ENCODE data around the gene CYP2F1.
"Not testable (repeated sequence)": the region's sequence is repeated elsewhere in the genome, so short reads cannot be mapped to it uniquely, and the experiment has no call there.

The CYP2F1 gene

DNA sequence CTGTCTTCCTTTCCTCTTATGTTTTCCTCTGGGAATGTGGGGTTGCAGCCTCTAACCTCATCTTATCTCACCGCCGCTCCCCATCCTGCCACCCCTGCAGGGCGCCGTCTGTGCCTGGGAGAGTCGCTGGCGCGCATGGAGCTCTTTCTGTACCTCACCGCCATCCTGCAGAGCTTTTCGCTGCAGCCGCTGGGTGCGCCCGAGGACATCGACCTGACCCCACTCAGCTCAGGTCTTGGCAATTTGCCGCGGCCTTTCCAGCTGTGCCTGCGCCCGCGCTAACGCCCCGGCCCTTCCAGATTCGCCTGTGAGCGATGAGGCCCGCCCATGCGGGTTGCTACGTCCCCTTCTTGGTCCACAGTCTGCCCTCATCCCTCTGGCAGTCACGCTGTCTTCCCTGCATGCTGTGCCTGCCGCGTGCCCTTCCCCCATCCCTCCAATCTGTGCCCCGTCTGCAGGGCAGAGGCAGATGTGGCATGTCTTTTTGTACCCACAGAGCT is 13.6 kb downstream of the CYP2F1 start:
- not testable (repeated sequence) for H3K4me1 ChIP-seq (ENCODE audit: control insufficient read depth, low read depth, low read length); H3K4me3 ChIP-seq (ENCODE audit: low read length); H3K27ac ChIP-seq (ENCODE audit: low read length); H3K9me3 ChIP-seq (ENCODE audit: control insufficient read depth, low read depth, low read length); H3K36me3 ChIP-seq (ENCODE audit: control insufficient read depth, low read depth, low read length); H3K9ac ChIP-seq (ENCODE audit: low read length)
- H3K27me3 ChIP-seq (ENCODE audit: control insufficient read depth, insufficient read depth, low read length) = peaks cover 10% of the 10 kb centered on the region

DNA sequence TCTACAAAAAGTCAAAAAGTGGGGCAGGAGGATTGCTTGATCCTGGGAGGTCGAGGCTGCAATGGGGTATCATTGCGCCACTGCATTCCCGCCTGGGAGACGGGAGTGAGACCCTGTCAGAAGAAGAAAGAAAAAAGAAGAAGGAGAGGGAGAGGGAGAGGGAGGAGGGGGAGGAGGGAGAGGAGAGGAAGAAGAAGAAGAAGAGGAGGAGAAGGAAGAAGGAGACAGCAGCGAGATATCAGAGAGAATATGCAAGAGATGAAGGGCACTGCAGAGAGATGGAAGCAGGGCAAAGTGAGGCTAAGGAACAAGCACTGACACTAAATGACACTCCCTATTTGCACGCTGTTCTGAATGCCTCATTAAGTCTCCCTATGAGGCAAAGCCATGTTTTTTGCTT is 14.5 kb downstream of the CYP2F1 start:
- no peaks in the 10 kb centered on the region for H3K4me1 ChIP-seq (ENCODE audit: control insufficient read depth, low read depth, low read length)
- H3K9ac ChIP-seq (ENCODE audit: low read length) = no peak overlapping the region
- no peak overlapping the region for H3K4me3 ChIP-seq (ENCODE audit: low read length)
- no peaks in the 10 kb centered on the region for H3K9me3 ChIP-seq (ENCODE audit: control insufficient read depth, low read depth, low read length)
- no peak overlapping the region for H3K27ac ChIP-seq (ENCODE audit: low read length)
- H3K27me3 ChIP-seq (ENCODE audit: control insufficient read depth, insufficient read depth, low read length) = peaks cover 10% of the 10 kb centered on the region
- no peaks in the 10 kb centered on the region for H3K36me3 ChIP-seq (ENCODE audit: control insufficient read depth, low read depth, low read length)

DNA sequence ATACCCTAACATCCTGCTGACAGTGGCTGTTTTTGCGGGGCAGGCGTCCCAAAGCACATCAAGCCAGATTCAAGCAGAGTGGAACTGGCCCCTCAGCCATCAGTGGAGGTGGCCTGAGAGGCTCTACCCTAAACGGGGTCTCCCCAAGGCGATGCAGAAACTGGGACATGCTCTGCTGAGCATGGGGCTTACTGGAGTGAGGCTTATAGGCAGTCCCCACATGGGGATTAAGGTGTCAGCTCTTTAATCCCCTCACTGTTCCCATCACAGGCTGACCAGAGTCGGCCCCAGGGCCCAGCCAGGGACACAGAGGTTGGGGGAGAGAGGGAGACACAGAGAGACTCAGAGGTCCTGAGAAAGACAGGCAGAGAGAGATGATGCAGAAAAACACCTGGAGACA is 17.0 kb downstream of the CYP2F1 start:
- H3K9ac ChIP-seq (ENCODE audit: low read length) = no peak overlapping the region
- no peak overlapping the region for H3K4me3 ChIP-seq (ENCODE audit: low read length)
- H3K4me1 ChIP-seq (ENCODE audit: control insufficient read depth, low read depth, low read length) = peaks cover under 1% of the 10 kb centered on the region
- H3K27me3 ChIP-seq (ENCODE audit: control insufficient read depth, insufficient read depth, low read length) = peaks cover 18% of the 10 kb centered on the region
- no peaks in the 10 kb centered on the region for H3K9me3 ChIP-seq (ENCODE audit: control insufficient read depth, low read depth, low read length)
- H3K36me3 ChIP-seq (ENCODE audit: control insufficient read depth, low read depth, low read length) = no peaks in the 10 kb centered on the region
- no peak overlapping the region for H3K27ac ChIP-seq (ENCODE audit: low read length)

DNA sequence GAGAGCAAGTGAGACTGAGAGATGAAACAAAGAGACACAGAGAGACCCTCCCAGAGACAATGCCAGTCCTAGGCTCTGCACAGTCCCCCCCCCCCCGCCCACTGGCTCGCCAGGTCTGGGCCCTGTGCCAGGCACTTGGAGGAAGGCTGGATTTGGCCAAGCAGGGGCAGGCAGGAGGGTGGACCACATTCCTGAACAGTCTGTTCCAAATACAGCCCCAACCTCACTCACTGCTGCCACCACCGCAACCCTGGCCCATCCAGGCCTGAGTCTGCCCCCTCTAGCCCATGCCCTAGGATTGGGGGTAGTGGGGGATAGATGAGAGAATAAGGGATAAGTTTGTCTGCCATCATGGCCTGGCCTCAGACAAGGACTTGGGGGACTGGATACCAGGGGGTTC is 19.0 kb downstream of the CYP2F1 start:
- Histone ChIP-seq H3K27me3 (ENCODE audit: control insufficient read depth, insufficient read depth, low read length) (peaks cover 17% of the 10 kb centered on the region), H3K27ac (ENCODE audit: low read length) (no peak overlapping the region), H3K4me1 (ENCODE audit: control insufficient read depth, low read depth, low read length) (peaks cover 5% of the 10 kb centered on the region), H3K36me3 (ENCODE audit: control insufficient read depth, low read depth, low read length) (no peaks in the 10 kb centered on the region), H3K4me3 (ENCODE audit: low read length) (no peak overlapping the region), H3K9me3 (ENCODE audit: control insufficient read depth, low read depth, low read length) (no peaks in the 10 kb centered on the region), H3K9ac (ENCODE audit: low read length) (no peak overlapping the region)

DNA sequence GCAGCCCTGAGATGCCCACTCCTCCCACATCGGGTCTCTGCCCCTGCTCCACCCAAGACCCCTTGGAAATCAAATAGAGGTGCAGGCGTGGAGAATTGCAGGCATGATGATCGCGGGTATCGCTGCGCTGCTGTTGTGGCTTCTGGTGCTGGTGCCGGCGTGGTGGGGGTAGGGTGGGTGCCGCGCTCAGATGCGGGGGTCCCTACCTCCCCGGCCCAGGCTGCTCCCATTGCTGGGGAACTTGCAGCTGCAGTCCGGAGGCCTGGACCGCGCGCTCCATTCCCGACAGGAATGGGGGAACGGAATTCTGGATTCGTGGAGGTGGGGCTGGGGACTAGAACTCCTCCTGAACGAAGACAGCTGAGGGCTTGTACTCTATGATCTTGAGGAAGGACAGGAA is 20.4 kb downstream of the CYP2F1 start:
- peak overlapping the region; percentile 40 for H3K4me3 ChIP-seq (ENCODE audit: low read length)
- H3K36me3 ChIP-seq (ENCODE audit: control insufficient read depth, low read depth, low read length) = no peaks in the 10 kb centered on the region
- no peak overlapping the region for H3K9ac ChIP-seq (ENCODE audit: low read length)
- H3K27ac ChIP-seq (ENCODE audit: low read length) = no peak overlapping the region
- H3K27me3 ChIP-seq (ENCODE audit: control insufficient read depth, insufficient read depth, low read length) = peaks cover 8% of the 10 kb centered on the region
- H3K4me1 ChIP-seq (ENCODE audit: control insufficient read depth, low read depth, low read length) = peaks cover 5% of the 10 kb centered on the region
- H3K9me3 ChIP-seq (ENCODE audit: control insufficient read depth, low read depth, low read length) = no peaks in the 10 kb centered on the region

DNA sequence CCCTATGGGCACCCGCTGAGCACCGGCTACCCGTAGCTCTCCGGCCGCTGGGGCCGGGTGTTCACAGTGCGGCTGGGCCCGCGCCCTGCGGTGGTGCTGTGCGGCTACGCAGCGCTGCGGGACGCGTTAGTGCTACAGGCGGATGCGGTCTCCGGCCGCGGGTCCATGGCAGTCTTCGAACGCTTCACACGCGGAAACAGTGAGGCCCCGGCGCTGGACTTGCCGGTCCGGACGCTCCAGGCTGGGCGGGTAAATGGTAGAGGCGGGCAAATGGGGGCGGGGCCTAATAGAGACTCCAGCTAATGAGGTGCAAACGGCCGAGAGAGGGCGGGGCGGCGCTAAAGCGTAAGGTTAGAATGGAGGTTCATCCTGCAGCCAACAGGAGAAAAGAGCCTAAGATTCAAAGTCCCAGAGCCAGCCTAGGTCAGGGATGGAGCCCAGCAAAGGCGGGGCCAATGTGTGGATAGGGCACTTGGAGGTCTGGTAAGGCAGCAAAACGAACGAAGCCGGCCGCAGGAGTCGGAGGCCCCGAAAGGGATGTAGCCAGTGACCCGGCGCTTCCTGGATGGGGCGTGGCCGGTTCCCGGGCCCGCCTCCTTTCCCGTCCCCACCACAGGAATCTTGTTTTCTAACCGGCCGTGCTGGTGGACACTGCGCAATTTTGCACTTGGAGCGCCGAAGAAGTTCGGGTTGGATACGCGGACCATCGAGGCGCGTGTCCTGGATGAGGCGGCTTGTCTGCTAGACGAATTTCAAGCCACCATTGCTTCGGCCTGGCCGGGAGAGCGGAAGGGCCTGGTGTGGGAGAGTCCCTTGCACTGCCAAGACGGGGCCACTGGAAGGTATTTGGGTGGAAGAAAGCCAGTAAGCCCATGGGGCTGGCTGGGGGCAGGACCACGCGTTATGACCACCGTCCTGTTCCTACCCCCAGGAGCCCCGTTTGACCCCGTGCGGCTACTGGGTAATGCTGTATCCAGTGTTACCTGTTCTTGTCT is 21.5 kb downstream of the CYP2F1 start:
- not testable (repeated sequence) for H3K27ac ChIP-seq (ENCODE audit: low read length); H3K9me3 ChIP-seq (ENCODE audit: control insufficient read depth, low read depth, low read length); H3K36me3 ChIP-seq (ENCODE audit: control insufficient read depth, low read depth, low read length); H3K27me3 ChIP-seq (ENCODE audit: control insufficient read depth, insufficient read depth, low read length); H3K4me1 ChIP-seq (ENCODE audit: control insufficient read depth, low read depth, low read length)
- Histone ChIP-seq H3K9ac (ENCODE audit: low read length) (peak overlapping the region; percentile 22), H3K4me3 (ENCODE audit: low read length) (peak overlapping the region; percentile 40)

DNA sequence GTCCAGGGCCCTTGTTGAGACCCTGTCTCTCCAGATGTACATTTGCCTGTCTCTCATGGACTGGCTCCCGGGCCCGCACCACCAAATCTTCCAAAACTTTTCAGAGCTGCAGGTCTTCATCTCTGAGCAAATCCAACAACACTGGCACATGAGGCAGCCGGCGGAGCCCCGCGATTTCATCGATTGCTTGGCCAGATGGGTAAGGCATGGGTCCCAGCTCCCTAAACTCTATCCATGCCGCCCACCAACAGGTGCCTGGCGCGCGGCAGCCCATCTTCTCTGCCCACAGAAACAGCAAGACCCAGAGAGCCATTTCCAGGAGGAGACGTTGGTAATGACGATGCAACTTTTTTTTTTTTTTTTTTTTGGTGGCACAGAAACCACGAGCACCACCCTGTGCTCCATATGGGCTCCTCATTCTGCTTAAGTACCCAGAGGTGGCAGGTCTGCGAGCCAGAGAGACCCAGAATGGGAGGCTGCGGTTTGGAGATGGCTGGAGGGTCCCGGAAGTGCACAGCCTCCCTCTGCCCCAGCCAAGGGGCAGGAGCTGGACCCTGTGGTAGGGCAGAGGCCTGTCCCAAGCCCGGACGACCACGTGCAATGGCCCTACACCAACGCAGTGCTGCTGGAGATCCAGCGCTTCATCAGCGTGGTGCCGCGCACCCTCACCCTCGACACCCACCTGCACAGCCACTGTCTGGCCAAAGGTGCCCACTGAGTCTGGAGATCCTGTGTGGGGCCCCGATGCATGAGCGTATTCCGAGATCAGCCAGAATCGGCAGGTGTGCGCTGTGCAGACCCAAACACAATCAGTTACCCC is 22.6 kb downstream of the CYP2F1 start:
- Histone ChIP-seq H3K36me3 (ENCODE audit: control insufficient read depth, low read depth, low read length) (no peaks in the 10 kb centered on the region), H3K27me3 (ENCODE audit: control insufficient read depth, insufficient read depth, low read length) (peaks cover 8% of the 10 kb centered on the region), H3K27ac (ENCODE audit: low read length) (no peak overlapping the region), H3K4me1 (ENCODE audit: control insufficient read depth, low read depth, low read length) (peaks cover 5% of the 10 kb centered on the region), H3K4me3 (ENCODE audit: low read length) (peak overlapping the region; percentile 38), H3K9ac (ENCODE audit: low read length) (peak overlapping the region; percentile 22), H3K9me3 (ENCODE audit: control insufficient read depth, low read depth, low read length) (no peaks in the 10 kb centered on the region)

DNA sequence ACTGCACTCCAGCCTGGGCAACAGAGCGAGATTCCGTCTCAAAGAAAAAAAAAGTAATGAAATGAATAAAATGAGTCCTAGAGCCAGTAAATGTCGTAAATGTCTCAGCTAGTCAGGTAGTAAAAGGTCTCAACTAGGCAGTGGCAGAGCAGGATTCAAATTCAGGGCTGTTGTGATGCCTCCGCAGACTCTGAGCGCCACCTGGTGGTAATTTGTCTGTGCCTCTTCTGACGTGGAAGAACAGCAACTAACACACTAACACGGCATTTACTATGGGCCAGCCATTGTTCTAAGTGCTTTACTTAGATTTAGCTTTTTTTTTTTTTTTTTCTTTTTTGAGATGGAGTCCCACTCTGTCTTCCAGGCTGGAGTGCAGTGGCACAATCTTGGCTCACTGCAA is 30.2 kb downstream of the CYP2F1 start:
- Histone ChIP-seq H3K9ac (ENCODE audit: low read length) (no peak overlapping the region), H3K27ac (ENCODE audit: low read length) (no peak overlapping the region), H3K9me3 (ENCODE audit: control insufficient read depth, low read depth, low read length) (no peaks in the 10 kb centered on the region), H3K4me3 (ENCODE audit: low read length) (no peak overlapping the region), H3K27me3 (ENCODE audit: control insufficient read depth, insufficient read depth, low read length) (no peaks in the 10 kb centered on the region), H3K36me3 (ENCODE audit: control insufficient read depth, low read depth, low read length) (no peaks in the 10 kb centered on the region), H3K4me1 (ENCODE audit: control insufficient read depth, low read depth, low read length) (no peaks in the 10 kb centered on the region)

DNA sequence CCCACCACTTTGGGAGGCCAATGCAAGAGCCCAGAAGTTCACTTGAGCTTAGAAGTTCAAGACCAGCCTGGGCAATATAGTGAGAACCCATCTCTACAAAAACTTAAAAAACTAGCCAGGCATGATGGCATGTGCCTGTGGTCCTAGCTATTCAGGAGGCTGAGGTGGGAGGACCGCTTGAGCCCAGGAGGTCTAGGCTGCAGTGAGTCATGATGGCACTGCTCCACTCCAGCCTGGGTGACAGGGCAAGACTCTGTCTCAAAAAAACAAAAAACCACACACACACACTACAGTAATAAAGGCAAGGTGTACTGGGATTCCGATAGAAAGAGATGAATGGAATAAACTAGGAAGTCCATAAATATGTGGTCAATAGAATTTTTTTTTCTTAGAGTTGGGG is 35.6 kb downstream of the CYP2F1 start:
- Histone ChIP-seq H3K4me3 (ENCODE audit: low read length) (no peak overlapping the region), H3K4me1 (ENCODE audit: control insufficient read depth, low read depth, low read length) (no peaks in the 10 kb centered on the region), H3K36me3 (ENCODE audit: control insufficient read depth, low read depth, low read length) (no peaks in the 10 kb centered on the region), H3K27me3 (ENCODE audit: control insufficient read depth, insufficient read depth, low read length) (no peaks in the 10 kb centered on the region), H3K9ac (ENCODE audit: low read length) (no peak overlapping the region), H3K27ac (ENCODE audit: low read length) (no peak overlapping the region), H3K9me3 (ENCODE audit: control insufficient read depth, low read depth, low read length) (no peaks in the 10 kb centered on the region)

DNA sequence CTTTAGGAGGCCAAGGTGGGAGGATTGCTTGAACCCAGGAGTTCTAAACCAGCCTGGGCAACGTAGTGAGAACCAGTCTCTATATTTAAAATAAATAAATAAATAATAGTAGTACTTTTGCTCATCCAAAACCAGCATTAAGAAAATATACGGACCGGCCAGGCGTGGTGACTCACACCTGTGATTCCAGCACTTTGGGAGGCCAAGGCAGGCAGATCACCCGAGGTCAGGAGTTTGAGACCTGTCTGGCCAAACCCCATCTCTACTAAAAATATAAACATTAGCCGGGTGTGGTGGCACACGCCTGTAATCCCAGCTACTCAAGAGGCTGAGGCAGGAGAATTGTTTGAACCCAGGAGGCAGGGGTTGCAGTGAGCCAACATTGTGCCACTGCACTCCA is 36.8 kb downstream of the CYP2F1 start:
- H3K4me1 ChIP-seq (ENCODE audit: control insufficient read depth, low read depth, low read length); H3K27me3 ChIP-seq (ENCODE audit: control insufficient read depth, insufficient read depth, low read length); H3K9me3 ChIP-seq (ENCODE audit: control insufficient read depth, low read depth, low read length); H3K4me3 ChIP-seq (ENCODE audit: low read length); H3K9ac ChIP-seq (ENCODE audit: low read length); H3K36me3 ChIP-seq (ENCODE audit: control insufficient read depth, low read depth, low read length); H3K27ac ChIP-seq (ENCODE audit: low read length): not testable (repeated sequence)

DNA sequence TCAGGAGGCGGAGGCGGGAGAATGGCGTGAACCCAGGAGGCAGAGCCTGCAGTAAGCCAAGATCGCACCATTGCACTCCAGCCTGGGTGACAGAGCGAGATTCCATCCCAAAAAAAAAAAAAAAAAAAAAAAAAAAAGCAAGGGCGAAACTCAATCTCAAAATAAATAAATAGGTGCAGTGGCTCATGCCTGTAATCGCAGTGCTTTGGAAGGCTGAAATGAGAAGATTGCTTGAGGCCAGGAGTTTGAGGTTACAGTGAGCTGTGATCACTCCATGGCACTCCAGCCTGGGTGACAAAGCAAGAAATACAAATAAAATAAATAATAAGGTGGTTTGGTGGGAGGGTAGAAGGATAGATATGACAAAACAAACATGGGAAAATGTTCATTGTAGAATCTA is 39.8 kb downstream of the CYP2F1 start:
- H3K4me1 ChIP-seq (ENCODE audit: control insufficient read depth, low read depth, low read length) = peaks cover 2% of the 10 kb centered on the region
- no peak overlapping the region for H3K9ac ChIP-seq (ENCODE audit: low read length)
- no peaks in the 10 kb centered on the region for H3K9me3 ChIP-seq (ENCODE audit: control insufficient read depth, low read depth, low read length)
- no peaks in the 10 kb centered on the region for H3K36me3 ChIP-seq (ENCODE audit: control insufficient read depth, low read depth, low read length)
- no peak overlapping the region for H3K4me3 ChIP-seq (ENCODE audit: low read length)
- no peaks in the 10 kb centered on the region for H3K27me3 ChIP-seq (ENCODE audit: control insufficient read depth, insufficient read depth, low read length)
- no peak overlapping the region for H3K27ac ChIP-seq (ENCODE audit: low read length)

Measured in iPS-18a (cell line).